Neuronal stem cell (in vitro differentiated cells): ENCODE measurements around the gene THEMIS.

Experiments used
- DNase-seq: peaks from one replicate; pipeline ENCODE4 v3.0.0-alpha.2; 2013; ENCODE audit warnings: low spot score
- H2AFZ ChIP-seq: one replicate; pipeline ENCODE4 v1.6.1; 2013; ENCODE audit warnings: mild to moderate bottlenecking, low read length, inconsistent platforms
- H2AK5ac ChIP-seq: 2 replicates; pipeline ENCODE4 v1.6.1; 2013; ENCODE audit warnings: low read depth, mild to moderate bottlenecking, inconsistent platforms, low read length, moderate library complexity, mixed read lengths
- H2BK120ac ChIP-seq: 2 replicates; pipeline ENCODE4 v1.6.1; 2013; ENCODE audit warnings: low read depth, mild to moderate bottlenecking, inconsistent platforms, low read length, moderate library complexity, mixed read lengths
- H2BK12ac ChIP-seq: one replicate; pipeline ENCODE4 v1.6.1; 2013; ENCODE audit warnings: low read length, inconsistent platforms
- H2BK15ac ChIP-seq: 2 replicates; pipeline ENCODE4 v1.6.1; 2013; ENCODE audit warnings: mild to moderate bottlenecking, low read length, inconsistent platforms, mixed read lengths
- H2BK5ac ChIP-seq: one replicate; pipeline ENCODE4 v1.6.1; 2013; ENCODE audit warnings: inconsistent platforms, mild to moderate bottlenecking, low read length, moderate library complexity
- H3K14ac ChIP-seq: one replicate; pipeline ENCODE4 v1.6.1; 2013; ENCODE audit warnings: low read length, inconsistent platforms
- H3K18ac ChIP-seq: 2 replicates; pipeline ENCODE4 v1.6.1; 2013; ENCODE audit warnings: low read length, inconsistent platforms
- H3K23ac ChIP-seq: 2 replicates; pipeline ENCODE4 v1.6.1; 2013; ENCODE audit warnings: low read depth, mild to moderate bottlenecking, mixed read lengths, low read length, inconsistent platforms; ENCODE audit not compliant: poor library complexity
- H3K27ac ChIP-seq: replicated peaks from 3 replicates; pipeline ENCODE4 v1.5.1; 2013; ENCODE audit warnings: low read length, inconsistent platforms
- H3K27me3 ChIP-seq, 3 experiments: 2 replicates each; pipeline ENCODE4 v1.6.1; 2013; ENCODE audit warnings: low read length in 3 of 3, mild to moderate bottlenecking in 2 of 3, inconsistent platforms in 1 of 3, low read depth in 1 of 3, mixed read lengths in 1 of 3, moderate library complexity in 1 of 3; ENCODE audit not compliant: control insufficient read depth in 3 of 3, insufficient read depth in 3 of 3
- H3K36me3 ChIP-seq, 2 donors: replicated peaks in 1 of 2; 2 replicates each; pipeline ENCODE4 v1.6.1; 2013; ENCODE audit warnings: low read length in 2 of 2; ENCODE audit not compliant: control insufficient read depth in 2 of 2, insufficient read depth in 2 of 2
- H3K4ac ChIP-seq: 2 replicates; pipeline ENCODE4 v1.6.1; 2013; ENCODE audit warnings: inconsistent platforms, mild to moderate bottlenecking, low read length, moderate library complexity
- H3K4me1 ChIP-seq, 2 donors: 1 replicate in 1 of 2; 2 replicates in 1 of 2; pipeline ENCODE4 v1.6.1; 2013; ENCODE audit warnings: low read length in 2 of 2, low read depth in 1 of 2; ENCODE audit not compliant: control insufficient read depth in 2 of 2, insufficient read depth in 1 of 2
- H3K4me2 ChIP-seq: one replicate; pipeline ENCODE4 v1.6.1; 2013; ENCODE audit warnings: mild to moderate bottlenecking, low read length, inconsistent platforms; ENCODE audit not compliant: insufficient read depth, poor library complexity, severe bottlenecking
- H3K4me3 ChIP-seq, 2 donors: 2 replicates each; pipeline ENCODE4 v1.5.1; 2013; ENCODE audit warnings: low read length in 2 of 2, mild to moderate bottlenecking in 2 of 2, inconsistent platforms in 1 of 2, moderate library complexity in 1 of 2
- H3K79me1 ChIP-seq: one replicate; pipeline ENCODE4 v1.6.1; 2013; ENCODE audit warnings: low read depth, mild to moderate bottlenecking, inconsistent platforms, low read length, moderate library complexity
- H3K9ac ChIP-seq: one replicate; pipeline ENCODE4 v1.6.1; 2013; ENCODE audit warnings: mild to moderate bottlenecking, low read depth, low read length, inconsistent platforms; ENCODE audit not compliant: poor library complexity
- H3K9me3 ChIP-seq, 2 donors: replicated peaks in 1 of 2; 2 replicates each; pipeline versions ENCODE3 to v1.6.1; 2013; ENCODE audit warnings: low read length in 2 of 2, mild to moderate bottlenecking in 2 of 2, inconsistent platforms in 1 of 2, low read depth in 1 of 2, mixed read lengths in 1 of 2, moderate library complexity in 1 of 2; ENCODE audit not compliant: control insufficient read depth in 2 of 2, insufficient read depth in 1 of 2
- H4K8ac ChIP-seq: one replicate; pipeline ENCODE4 v1.6.1; 2013; ENCODE audit warnings: low read depth, mild to moderate bottlenecking, inconsistent platforms, low read length, moderate library complexity
- H4K91ac ChIP-seq: one replicate; pipeline ENCODE4 v1.6.1; 2013; ENCODE audit warnings: low read length, low read depth, mild to moderate bottlenecking, inconsistent platforms; ENCODE audit not compliant: poor library complexity
- WGBS, 2 donors: extraction: QIAGEN DNeasy Blood & Tissue Kit; methylation state at CpG; one replicate each; pipeline ENCODE4 v1.1.7; 2013; ENCODE audit warnings: missing lambda C conversion rate in 2 of 2, mixed read lengths in 1 of 2; ENCODE audit not compliant: insufficient read length in 2 of 2, insufficient replicate concordance in 1 of 2; ENCODE audit errors: extremely low coverage in 2 of 2; 5-methylcytosine and 5-hydroxymethylcytosine counted together

Gene THEMIS

DNA sequence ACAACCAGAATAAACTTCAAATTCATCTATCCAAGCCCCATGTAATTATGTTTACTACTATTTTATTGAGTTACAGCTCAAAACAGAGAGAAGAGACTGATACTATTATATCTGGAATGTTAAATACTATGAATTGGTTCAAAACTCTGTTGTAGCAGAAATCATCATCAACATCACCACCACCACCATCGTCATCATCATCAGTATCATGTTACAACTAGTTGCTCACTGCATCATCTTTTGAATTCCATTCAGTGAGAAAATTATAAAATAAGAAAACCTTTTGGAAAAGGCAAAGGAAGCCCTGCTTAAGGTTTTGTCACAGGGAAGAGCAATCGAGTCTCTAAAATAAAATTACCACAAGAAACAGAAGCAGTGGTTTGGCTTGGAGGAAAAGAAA lies 36.2 kb upstream of the THEMIS start:
- Histone ChIP-seq H4K91ac (no peak overlapping the region), H4K8ac (no peak overlapping the region), H3K18ac (no peak overlapping the region), H2BK15ac (no peak overlapping the region), H2BK120ac (no peak overlapping the region), H2AFZ (no peak overlapping the region), H3K4me1 (no peaks in the 10 kb centered on the region), H3K79me1 (no peaks in the 10 kb centered on the region), H2BK5ac (no peak overlapping the region), H3K36me3 (no peaks in the 10 kb centered on the region), H2BK12ac (no peak overlapping the region), H3K27ac (no peak overlapping the region), H3K9me3 (peaks cover 4 to 7% of the 10 kb centered on the region in 2 donors), H2AK5ac (no peak overlapping the region), H3K4me3 (no peak overlapping the region), H3K4ac (no peak overlapping the region), H3K23ac (no peak overlapping the region), H3K4me2 (no peak overlapping the region), H3K9ac (no peak overlapping the region), H3K27me3 (no peaks in the 10 kb centered on the region), H3K14ac (no peak overlapping the region)
- DNase-seq = no peak
- no CpG with 5 or more reads among the region's 2 CpGs for WGBS, 2 donors

DNA sequence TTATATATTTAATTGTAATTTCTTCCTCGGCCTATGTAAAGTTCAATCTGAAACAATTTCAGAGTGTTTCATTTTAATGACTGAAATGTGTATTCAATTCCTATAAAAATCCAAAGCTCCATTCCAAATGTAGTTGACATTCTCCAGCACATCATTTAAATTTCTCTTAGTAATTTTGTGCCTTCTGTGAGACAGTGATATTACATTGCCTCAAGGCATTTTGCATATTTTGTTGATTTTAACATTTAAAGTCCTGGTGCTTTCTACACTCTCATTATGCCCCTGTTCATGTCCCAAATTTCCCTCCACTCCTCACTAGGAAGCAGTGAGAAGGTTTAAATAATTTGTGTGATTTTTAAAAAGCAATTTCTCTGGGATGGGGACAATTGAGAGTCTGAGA lies 34.1 kb upstream of the THEMIS start:
- no peak overlapping the region for H2BK120ac ChIP-seq
- peaks cover 4 to 7% of the 10 kb centered on the region in 2 donors for H3K9me3 ChIP-seq
- H3K4me2 ChIP-seq = no peak overlapping the region
- H4K8ac ChIP-seq = no peak overlapping the region
- H3K27ac ChIP-seq = no peak overlapping the region
- H4K91ac ChIP-seq = no peak overlapping the region
- no peaks in the 10 kb centered on the region for H3K4me1 ChIP-seq
- H2AFZ ChIP-seq = no peak overlapping the region
- no peak overlapping the region for H3K4me3 ChIP-seq
- DNase-seq = no peak
- H2BK15ac ChIP-seq = no peak overlapping the region
- no peak overlapping the region for H3K4ac ChIP-seq
- WGBS, 2 donors = no CpG with 5 or more reads among the region's 1 CpG
- no peak overlapping the region for H2AK5ac ChIP-seq
- H3K14ac ChIP-seq = no peak overlapping the region
- H3K18ac ChIP-seq = no peak overlapping the region
- no peak overlapping the region for H2BK12ac ChIP-seq
- H3K79me1 ChIP-seq = no peaks in the 10 kb centered on the region
- no peak overlapping the region for H3K23ac ChIP-seq
- H3K27me3 ChIP-seq = no peaks in the 10 kb centered on the region
- H3K9ac ChIP-seq = no peak overlapping the region
- H3K36me3 ChIP-seq = no peaks in the 10 kb centered on the region
- H2BK5ac ChIP-seq = no peak overlapping the region

DNA sequence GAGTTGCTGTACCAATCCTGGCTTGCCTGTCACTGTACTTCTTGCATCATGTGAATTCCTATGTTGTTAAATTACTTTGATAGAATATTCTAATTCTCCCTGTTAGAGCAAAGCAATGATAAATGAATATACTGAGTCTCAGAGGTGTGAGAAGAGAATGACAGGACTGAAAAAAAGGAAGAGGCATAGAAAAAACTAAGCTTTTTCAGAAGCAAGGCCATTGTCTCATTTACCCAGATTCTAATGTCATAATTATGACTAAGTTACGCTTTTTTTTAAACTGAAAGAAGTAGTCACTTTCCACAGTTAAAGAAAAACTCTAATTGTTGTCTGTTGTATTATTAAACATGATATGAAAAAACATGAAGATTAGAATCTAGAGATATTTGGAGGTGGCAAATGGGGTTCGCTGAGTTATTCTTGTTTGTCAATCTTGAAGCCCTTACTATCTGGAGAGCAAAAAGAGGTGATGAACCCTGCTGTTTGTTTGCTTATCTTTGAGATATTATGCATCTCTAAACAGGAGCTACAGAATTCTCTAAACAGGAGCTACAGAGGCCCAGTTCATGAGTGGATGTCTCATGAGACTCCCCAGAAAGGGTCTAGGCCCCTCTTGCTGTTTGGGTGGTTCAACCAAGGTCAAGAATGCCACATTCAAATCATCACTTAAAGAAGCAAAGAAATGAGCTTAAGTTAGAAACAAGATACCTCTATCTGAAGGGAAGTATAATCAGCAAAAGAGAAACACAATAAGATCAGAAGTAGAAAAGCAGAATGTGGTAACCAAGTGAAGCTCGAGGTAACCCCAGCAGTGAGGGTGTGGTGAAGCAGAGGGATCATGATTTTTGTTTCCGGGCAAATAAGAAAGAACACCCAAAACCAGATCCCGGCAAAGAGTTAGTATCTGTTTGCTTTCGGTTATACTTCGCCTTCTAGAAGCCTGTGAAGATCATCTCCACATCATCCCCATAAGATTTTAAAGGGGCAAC lies 33.3 kb upstream of the THEMIS start:
- no peak overlapping the region for H3K14ac ChIP-seq
- H3K9ac ChIP-seq = no peak overlapping the region
- no peak overlapping the region for H2BK15ac ChIP-seq
- H2AK5ac ChIP-seq = no peak overlapping the region
- H4K8ac ChIP-seq = no peak overlapping the region
- H3K23ac ChIP-seq = no peak overlapping the region
- DNase-seq = no peak
- H3K4me2 ChIP-seq = no peak overlapping the region
- no peak overlapping the region for H3K4ac ChIP-seq
- H2BK120ac ChIP-seq = no peak overlapping the region
- no peak overlapping the region for H3K27ac ChIP-seq
- no CpG with 5 or more reads among the region's 7 CpGs for WGBS, 2 donors
- H2BK5ac ChIP-seq = no peak overlapping the region
- no peak overlapping the region for H3K4me3 ChIP-seq
- no peak overlapping the region for H2BK12ac ChIP-seq
- no peaks in the 10 kb centered on the region for H3K4me1 ChIP-seq
- no peak overlapping the region for H4K91ac ChIP-seq
- H3K18ac ChIP-seq = no peak overlapping the region
- H3K27me3 ChIP-seq = no peaks in the 10 kb centered on the region
- no peaks in the 10 kb centered on the region for H3K36me3 ChIP-seq
- no peaks in the 10 kb centered on the region for H3K79me1 ChIP-seq
- H2AFZ ChIP-seq = no peak overlapping the region
- H3K9me3 ChIP-seq = peaks cover 4 to 7% of the 10 kb centered on the region in 2 donors

DNA sequence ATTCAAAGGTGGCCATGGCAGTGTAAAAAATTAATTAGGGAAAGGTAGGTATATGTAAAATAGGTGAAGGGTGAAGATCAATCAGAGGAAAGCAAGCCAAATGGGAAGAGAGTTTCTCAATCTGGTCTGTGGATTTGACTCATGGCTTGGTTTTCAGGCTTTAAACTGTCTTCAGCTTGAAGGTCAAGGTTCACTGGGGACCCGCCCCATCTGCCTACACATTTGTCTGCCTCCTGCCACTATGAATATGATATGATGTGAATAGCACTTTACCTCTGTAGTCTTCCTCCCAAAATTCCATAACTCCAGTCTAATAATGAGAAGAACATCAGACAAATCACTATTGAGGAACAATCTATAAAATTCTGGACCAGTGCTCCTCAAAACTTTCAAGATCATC lies 32.3 kb upstream of the THEMIS start:
- H3K27me3 ChIP-seq = no peaks in the 10 kb centered on the region
- no peak overlapping the region for H3K4me2 ChIP-seq
- no peak overlapping the region for H3K27ac ChIP-seq
- no peak for DNase-seq
- H3K4ac ChIP-seq = no peak overlapping the region
- WGBS, 2 donors = no CpG with 5 or more reads among the region's 1 CpG
- H2AK5ac ChIP-seq = no peak overlapping the region
- no peak overlapping the region for H3K4me3 ChIP-seq
- no peak overlapping the region for H2BK120ac ChIP-seq
- H4K91ac ChIP-seq = no peak overlapping the region
- H2BK5ac ChIP-seq = no peak overlapping the region
- no peak overlapping the region for H2BK15ac ChIP-seq
- H3K14ac ChIP-seq = no peak overlapping the region
- no peak overlapping the region for H3K9ac ChIP-seq
- H3K18ac ChIP-seq = no peak overlapping the region
- H3K4me1 ChIP-seq = no peaks in the 10 kb centered on the region
- no peak overlapping the region for H3K23ac ChIP-seq
- H2AFZ ChIP-seq = no peak overlapping the region
- H3K9me3 ChIP-seq = peaks cover 4 to 7% of the 10 kb centered on the region in 2 donors
- H4K8ac ChIP-seq = no peak overlapping the region
- H3K79me1 ChIP-seq = no peaks in the 10 kb centered on the region
- H3K36me3 ChIP-seq = no peaks in the 10 kb centered on the region
- no peak overlapping the region for H2BK12ac ChIP-seq
